AG04449 (cell line): Measurements from ENCODE around the gene PPIP5K2.

Experiments used
- CTCF ChIA-PET: fragments of 350-600 bp; formaldehyde crosslinking; extraction: SDS; loops from one replicate; lab custom pipeline; 2021; ENCODE audit warnings: antibody characterized with exemption; lab: Yijun Ruan, JAX
- POLR2A ChIA-PET: fragments of 400-600, 350-600 bp; formaldehyde crosslinking; extraction: SDS; loops from one replicate; lab custom pipeline; 2020; ENCODE audit warnings: antibody characterized with exemption, inconsistent platforms; lab: Yijun Ruan, JAX
- DNase-seq: peaks from one replicate; pipeline ENCODE4 v3.0.0-alpha.2; 2010; ENCODE audit warnings: low read depth, low spot score
- H3K4me3 ChIP-seq: 2 replicates; pipeline ENCODE4 v1.5.1; 2011; ENCODE audit warnings: low read depth, mild to moderate bottlenecking, control low read depth, low read length
- TF ChIP-seq, protein P1 (sequence below): IDR thresholded peaks from one replicate; pipeline ENCODE4 v1.5.1; 2011; ENCODE audit warnings: mild to moderate bottlenecking, moderate library complexity, low read length, control low read depth, inconsistent platforms; ENCODE audit not compliant: insufficient read depth; ENCODE audit errors: missing control alignments

The PPIP5K2 gene

DNA sequence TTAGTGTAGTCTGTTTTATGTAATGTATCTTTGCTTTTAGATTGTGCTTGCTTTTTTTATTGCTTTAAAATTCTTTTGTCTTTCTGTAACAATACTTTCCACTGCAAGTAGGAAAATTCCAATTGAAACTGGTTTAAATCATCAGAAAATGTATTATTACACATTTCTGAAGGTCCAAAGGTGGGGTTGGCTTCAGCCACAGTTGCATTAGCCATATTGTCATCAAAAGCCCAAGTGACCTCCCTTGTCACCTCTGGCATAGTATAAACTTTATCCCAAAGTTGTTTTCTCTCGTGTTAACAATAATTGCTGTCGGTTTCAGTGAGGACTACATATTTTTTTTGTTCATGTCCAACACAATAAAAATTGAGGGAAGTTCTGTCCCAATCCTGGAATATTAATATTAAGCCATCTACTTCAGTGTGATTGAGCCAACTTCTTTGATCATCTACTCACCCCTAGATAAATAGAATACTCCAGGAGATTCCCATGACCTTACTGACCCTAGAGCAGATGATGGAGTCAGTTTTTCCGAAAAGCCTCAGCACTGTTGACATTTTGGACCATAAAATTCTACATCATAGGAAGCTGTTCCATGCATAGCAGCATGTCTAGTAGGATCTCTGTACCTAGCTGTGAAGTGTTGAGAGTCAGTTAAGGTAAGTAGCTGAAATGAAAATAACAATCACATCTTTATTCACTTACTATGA is 86.0 kb downstream of the PPIP5K2 start:
- ChIA-PET POLR2A (no interaction called here), CTCF (interaction anchor here (0.5 kb wide), 1 partner anchor 268 kb away, joined by 3 read pairs; no protein-coding TSS in a partner anchor)
- no peak for DNase-seq
- TF ChIP-seq, protein P1, sequence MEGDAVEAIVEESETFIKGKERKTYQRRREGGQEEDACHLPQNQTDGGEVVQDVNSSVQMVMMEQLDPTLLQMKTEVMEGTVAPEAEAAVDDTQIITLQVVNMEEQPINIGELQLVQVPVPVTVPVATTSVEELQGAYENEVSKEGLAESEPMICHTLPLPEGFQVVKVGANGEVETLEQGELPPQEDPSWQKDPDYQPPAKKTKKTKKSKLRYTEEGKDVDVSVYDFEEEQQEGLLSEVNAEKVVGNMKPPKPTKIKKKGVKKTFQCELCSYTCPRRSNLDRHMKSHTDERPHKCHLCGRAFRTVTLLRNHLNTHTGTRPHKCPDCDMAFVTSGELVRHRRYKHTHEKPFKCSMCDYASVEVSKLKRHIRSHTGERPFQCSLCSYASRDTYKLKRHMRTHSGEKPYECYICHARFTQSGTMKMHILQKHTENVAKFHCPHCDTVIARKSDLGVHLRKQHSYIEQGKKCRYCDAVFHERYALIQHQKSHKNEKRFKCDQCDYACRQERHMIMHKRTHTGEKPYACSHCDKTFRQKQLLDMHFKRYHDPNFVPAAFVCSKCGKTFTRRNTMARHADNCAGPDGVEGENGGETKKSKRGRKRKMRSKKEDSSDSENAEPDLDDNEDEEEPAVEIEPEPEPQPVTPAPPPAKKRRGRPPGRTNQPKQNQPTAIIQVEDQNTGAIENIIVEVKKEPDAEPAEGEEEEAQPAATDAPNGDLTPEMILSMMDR: no peak
- H3K4me3 ChIP-seq: no peak overlapping the region

DNA sequence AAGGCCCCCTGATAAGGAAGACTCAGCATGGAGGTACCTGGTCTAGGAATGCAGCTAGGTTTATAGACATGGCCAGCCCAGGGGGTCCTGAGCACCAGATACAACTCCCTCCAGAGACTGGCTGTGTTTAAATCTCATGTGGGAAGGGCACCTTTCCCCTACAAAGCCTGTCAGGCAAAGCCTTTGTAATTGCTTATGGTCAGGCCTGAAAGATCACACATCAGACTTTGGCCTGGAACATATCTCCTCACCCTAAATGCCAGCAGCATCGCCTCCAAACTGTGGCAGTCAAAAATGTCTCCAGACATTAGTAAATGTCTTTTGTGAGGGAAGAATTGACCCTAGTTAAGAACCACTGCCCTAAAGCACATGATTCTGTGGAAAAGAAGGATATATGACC is 86.9 kb downstream of the PPIP5K2 start:
- H3K4me3 ChIP-seq: no peak overlapping the region
- no peak for DNase-seq
- ChIA-PET POLR2A (no interaction called here), CTCF (no interaction called here)
- TF ChIP-seq, protein P1: no peak

DNA sequence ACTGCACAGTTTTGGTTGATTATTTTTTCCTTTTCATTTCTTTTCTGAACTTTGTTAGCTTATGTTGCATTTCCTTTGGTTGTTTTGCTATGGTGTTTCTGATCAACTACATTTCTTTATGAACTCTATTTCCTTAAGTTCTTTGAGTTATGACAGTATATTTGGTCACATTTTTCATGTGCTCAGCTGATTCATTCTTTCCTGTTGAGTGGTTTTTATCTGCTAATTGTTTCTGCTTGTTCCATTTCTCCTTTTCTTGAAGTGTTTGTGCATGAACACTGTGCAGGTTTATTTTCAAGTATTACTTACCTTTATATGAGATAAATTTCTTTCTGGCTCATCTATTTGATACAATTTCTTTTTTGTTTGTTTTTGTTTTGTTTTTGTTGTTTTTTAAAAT is 87.6 kb downstream of the PPIP5K2 start:
- POLR2A ChIA-PET: no interaction called here
- DNase-seq: no peak
- CTCF ChIA-PET: interaction anchor here (1.3 kb wide), 1 partner anchor 20 kb away, joined by 3 read pairs; no protein-coding TSS in a partner anchor
- TF ChIP-seq, protein P1: no peak
- H3K4me3 ChIP-seq: no peak overlapping the region

DNA sequence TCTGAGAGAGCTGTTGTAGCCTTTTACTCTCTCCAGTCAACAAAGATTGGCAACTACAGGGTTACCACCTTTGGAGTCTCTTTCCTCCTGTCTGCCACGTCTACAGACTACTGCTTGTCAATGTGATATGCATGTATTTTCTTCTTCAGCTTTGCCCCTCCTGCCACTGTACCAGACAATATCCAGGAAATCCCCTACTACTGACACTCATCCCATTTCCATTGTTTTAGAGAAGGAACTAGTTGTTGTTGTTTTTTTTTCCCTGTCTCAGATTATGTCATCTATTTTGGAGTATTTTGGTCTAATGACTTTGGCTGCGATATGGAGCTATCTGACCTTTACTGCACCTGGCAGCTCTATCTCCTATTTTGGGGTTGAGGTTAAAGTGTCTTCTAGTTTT is 88.4 kb downstream of the PPIP5K2 start:
- DNase-seq: no peak
- CTCF ChIA-PET: interaction anchor here (1.3 kb wide), 1 partner anchor 21 kb away, joined by 3 read pairs; no protein-coding TSS in a partner anchor
- POLR2A ChIA-PET: no interaction called here
- H3K4me3 ChIP-seq: no peak overlapping the region
- TF ChIP-seq, protein P1: no peak

DNA sequence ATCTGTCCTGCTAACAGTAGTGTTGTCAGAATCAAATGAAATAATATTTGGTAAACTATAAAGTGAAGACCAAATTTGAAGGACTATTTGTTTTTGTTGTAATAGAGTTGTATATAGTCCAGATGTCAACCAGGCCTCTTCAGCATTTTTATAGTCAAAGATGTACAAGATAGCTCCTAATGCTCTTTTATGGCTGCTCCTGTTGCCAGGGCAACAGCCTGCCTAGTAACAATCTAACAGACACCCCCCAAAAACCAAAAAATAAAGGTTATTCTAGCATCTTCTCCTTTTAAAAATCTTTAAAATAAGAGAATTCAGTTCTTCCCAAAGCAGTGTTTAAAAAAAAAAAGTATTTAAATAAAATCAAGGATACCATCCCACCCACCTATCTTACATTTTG is 89.0 kb downstream of the PPIP5K2 start:
- no peak overlapping the region for H3K4me3 ChIP-seq
- TF ChIP-seq, protein P1: no peak
- POLR2A ChIA-PET: no interaction called here
- CTCF ChIA-PET: interaction anchor here (1.9 kb wide), 1 partner anchor 16 kb away, joined by 8 read pairs; no protein-coding TSS in a partner anchor
- no peak for DNase-seq

DNA sequence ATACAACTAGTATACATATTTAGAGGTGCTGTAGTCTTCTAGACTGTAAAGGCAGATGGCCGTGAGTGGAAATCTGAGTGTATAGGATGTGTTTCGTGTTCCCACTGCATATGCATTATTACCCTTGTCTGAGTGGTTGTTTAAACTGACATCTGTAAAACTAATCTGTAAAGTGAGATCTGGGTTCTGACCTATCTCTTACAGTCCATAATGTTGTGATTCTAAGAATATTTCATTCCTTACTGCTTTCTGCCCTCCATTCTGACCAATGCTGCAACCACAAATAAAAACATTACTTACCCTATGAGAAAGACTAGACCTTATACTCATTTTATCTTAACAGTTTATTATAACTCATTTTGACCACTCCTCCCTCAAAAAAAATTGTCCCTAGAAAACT is 90.9 kb downstream of the PPIP5K2 start:
- CTCF ChIA-PET: interaction anchor here (1.0 to 1.9 kb wide), 2 partner anchors 13 to 14 kb away, joined by 6 to 8 read pairs; no protein-coding TSS in a partner anchor
- TF ChIP-seq, protein P1: no peak
- POLR2A ChIA-PET: no interaction called here
- DNase-seq: no peak
- no peak overlapping the region for H3K4me3 ChIP-seq
